OCI-LY7 (cell line): ENCODE measurements around the gene CNOT1. TPM values are rescaled to one million over a fixed set of nuclear protein-coding genes. Genes with fewer than 3 reads are reported as not detected.
"Not testable (repeated sequence)": the region's sequence is repeated elsewhere in the genome, so short reads cannot be mapped to it uniquely, and the experiment has no call there.

Source experiments
- BruUV-seq: library from RNA; stranded (reverse); fragments of 400-500 nt; replicated peaks from 2 replicates; lab custom pipeline; 2021; lab: Mats Ljungman, UMichigan
- CTCF ChIA-PET: fragments of 300-600 bp; sonication (Branson Sonifier 250); formaldehyde crosslinking; loops from one replicate; lab custom pipeline; 2022; ENCODE audit warnings: antibody characterized with exemption; ENCODE audit not compliant: unreplicated experiment; lab: Charles Lee
- POLR2A ChIA-PET: fragments of 300-600 bp; sonication (Branson Sonifier 250); formaldehyde crosslinking; loops from one replicate; lab custom pipeline; 2022; ENCODE audit warnings: antibody characterized with exemption; lab: Charles Lee
- DNase-seq: peaks from one replicate; pipeline ENCODE4 v3.0.0-alpha.2; 2015; ENCODE audit warnings: low spot score
- H2AFZ ChIP-seq: fragments of 200-600 bp; sonication (generic), shearing (Covaris generic); 2 replicates; pipeline ENCODE4 v1.6.1; 2014; ENCODE audit warnings: mild to moderate bottlenecking, antibody characterized with exemption, low read length, moderate library complexity
- H3K27ac ChIP-seq: fragments of 200-600 bp; sonication (generic); 2 replicates; pipeline ENCODE4 v1.5.1; 2014; ENCODE audit warnings: mixed run types, low read depth, mild to moderate bottlenecking, moderate library complexity, low read length, inconsistent platforms; ENCODE audit not compliant: poor library complexity, severe bottlenecking
- H3K36me3 ChIP-seq: fragments of 200-600 bp; sonication (generic); 2 replicates; pipeline ENCODE4 v1.6.1; 2014; ENCODE audit warnings: mild to moderate bottlenecking, antibody characterized with exemption, low read length, moderate library complexity, mixed read lengths; ENCODE audit not compliant: insufficient read depth
- H3K4me1 ChIP-seq: fragments of 200-600 bp; sonication (generic); 2 replicates; pipeline ENCODE4 v1.5.1; 2014; ENCODE audit warnings: mild to moderate bottlenecking, low read length; ENCODE audit not compliant: insufficient read depth, poor library complexity, severe bottlenecking
- H3K4me2 ChIP-seq: fragments of 200-600 bp; sonication (generic); 2 replicates; pipeline ENCODE4 v1.6.1; 2014; ENCODE audit warnings: mild to moderate bottlenecking, low read length
- H3K4me3 ChIP-seq: fragments of 200-600 bp; sonication (generic); 2 replicates; pipeline ENCODE4 v1.5.1; 2014; ENCODE audit warnings: mild to moderate bottlenecking, low read depth, low read length; ENCODE audit not compliant: poor library complexity, severe bottlenecking
- H3K79me2 ChIP-seq: fragments of 200-600 bp; sonication (generic); 2 replicates; pipeline ENCODE4 v1.6.1; 2016; ENCODE audit warnings: low read depth, mild to moderate bottlenecking, low read length, moderate library complexity, mixed read lengths; ENCODE audit not compliant: insufficient read depth
- H3K9me2 ChIP-seq: fragments of 200-600 bp; sonication (generic); 2 replicates; pipeline ENCODE4 v1.6.1; 2016; ENCODE audit warnings: mild to moderate bottlenecking, low read length, mixed read lengths; ENCODE audit not compliant: insufficient read depth
- H3K9me3 ChIP-seq: fragments of 200-600 bp; sonication (generic); 2 replicates; pipeline ENCODE4 v1.6.1; 2014; ENCODE audit warnings: mild to moderate bottlenecking, mixed run types, low read length, mixed read lengths
- H4K20me1 ChIP-seq: fragments of 200-600 bp; sonication (generic); 2 replicates; pipeline ENCODE4 v1.6.1; 2014; ENCODE audit warnings: mild to moderate bottlenecking, antibody characterized with exemption, low read length, moderate library complexity, mixed read lengths; ENCODE audit not compliant: insufficient read depth
- EZH2phosphoT487 ChIP-seq: fragments of 200-600 bp; sonication (generic); IDR thresholded peaks from 2 replicates; pipeline ENCODE4 v1.6.1; 2018; ENCODE audit warnings: low read depth, borderline replicate concordance, mild to moderate bottlenecking, mixed run types, antibody characterized with exemption, low read length, moderate library complexity, mixed read lengths
- intact Hi-C: fragments of 100-400 bp; cut with micrococcal nuclease; formaldehyde crosslinking; loops from one replicate; pipeline ENCODE4 v1.10.0; 2022; ENCODE audit not compliant: unreplicated experiment
- total RNA-seq, 2 experiments: library from RNA; depleted of rRNA in 1 of 2; stranded (reverse); fragments of >200 nt in 1 of 2; shearing (Covaris generic) in 1 of 2; gene quantifications; 2 replicates each; pipeline ENCODE4 v1.2.3, GENCODE V29; 2014 to 2022
- TF ChIP-seq, protein P1 (sequence below): fragments of 200-600 bp; sonication (generic); conservative IDR thresholded peaks from 2 replicates; pipeline ENCODE4 v1.5.1; 2014; ENCODE audit warnings: mild to moderate bottlenecking, antibody characterized with exemption, low read length, moderate library complexity, mixed read lengths

CNOT1 gene
- total RNA-seq, 2 experiments from 2014 or later: 230 to 288 TPM

- no peak overlapping the region for H2AFZ ChIP-seq
- H4K20me1 ChIP-seq: no peaks in the 10 kb centered on the region
- no TSS peak for BruUV-seq
- ChIA-PET CTCF (no interaction called here), POLR2A (interaction anchor here (0.7 to 1.4 kb wide), 3 partner anchors 11 to 59 kb away, joined by 3 to 4 read pairs (median 3); no protein-coding TSS in a partner anchor)
- H3K4me1 ChIP-seq: no peaks in the 10 kb centered on the region
- H3K9me3 ChIP-seq: no peaks in the 10 kb centered on the region
- H3K4me2 ChIP-seq: no peak overlapping the region
- no peaks in the 10 kb centered on the region for H3K9me2 ChIP-seq
- DNase-seq: no peak
- TF ChIP-seq, protein P1, sequence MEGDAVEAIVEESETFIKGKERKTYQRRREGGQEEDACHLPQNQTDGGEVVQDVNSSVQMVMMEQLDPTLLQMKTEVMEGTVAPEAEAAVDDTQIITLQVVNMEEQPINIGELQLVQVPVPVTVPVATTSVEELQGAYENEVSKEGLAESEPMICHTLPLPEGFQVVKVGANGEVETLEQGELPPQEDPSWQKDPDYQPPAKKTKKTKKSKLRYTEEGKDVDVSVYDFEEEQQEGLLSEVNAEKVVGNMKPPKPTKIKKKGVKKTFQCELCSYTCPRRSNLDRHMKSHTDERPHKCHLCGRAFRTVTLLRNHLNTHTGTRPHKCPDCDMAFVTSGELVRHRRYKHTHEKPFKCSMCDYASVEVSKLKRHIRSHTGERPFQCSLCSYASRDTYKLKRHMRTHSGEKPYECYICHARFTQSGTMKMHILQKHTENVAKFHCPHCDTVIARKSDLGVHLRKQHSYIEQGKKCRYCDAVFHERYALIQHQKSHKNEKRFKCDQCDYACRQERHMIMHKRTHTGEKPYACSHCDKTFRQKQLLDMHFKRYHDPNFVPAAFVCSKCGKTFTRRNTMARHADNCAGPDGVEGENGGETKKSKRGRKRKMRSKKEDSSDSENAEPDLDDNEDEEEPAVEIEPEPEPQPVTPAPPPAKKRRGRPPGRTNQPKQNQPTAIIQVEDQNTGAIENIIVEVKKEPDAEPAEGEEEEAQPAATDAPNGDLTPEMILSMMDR: no peak
- no peak for TF ChIP-seq EZH2phosphoT487
- H3K36me3 ChIP-seq: peaks cover 98% of the 10 kb centered on the region
- no peak overlapping the region for H3K27ac ChIP-seq
- no peaks in the 10 kb centered on the region for H3K79me2 ChIP-seq
- intact Hi-C loops: loop anchor here (5.0 kb wide), 1 partner anchor 35 kb away; no protein-coding TSS in a partner anchor
- no peak overlapping the region for H3K4me3 ChIP-seq
Observed at GRCh38 chr16:58577141-58577540, 52.5 kb downstream of the CNOT1 start.

DNA sequence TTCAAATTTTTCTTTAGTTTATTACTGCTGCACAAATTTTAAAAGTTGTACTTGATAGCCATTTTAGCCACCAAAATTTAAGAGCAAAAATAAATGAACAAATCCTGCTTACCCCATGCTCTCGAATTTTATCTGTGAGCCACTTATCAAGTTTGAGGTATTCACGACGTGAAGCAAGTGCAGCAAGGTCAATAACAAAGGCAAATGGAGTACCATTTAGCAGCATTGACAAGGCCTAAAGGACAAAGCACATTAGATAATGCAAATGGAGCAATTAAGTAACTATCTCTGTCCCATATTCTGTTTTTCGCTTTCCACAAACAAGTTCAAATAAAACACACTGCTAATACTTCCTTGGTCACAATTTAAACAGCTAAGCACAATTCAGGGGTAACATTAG is 54.7 kb downstream of the CNOT1 start:
- Histone ChIP-seq H3K9me3 (no peaks in the 10 kb centered on the region), H3K36me3 (peaks cover 98% of the 10 kb centered on the region)

GRCh38 chr16:58565697-58566096 is 63.9 kb downstream of the CNOT1 start:
- CTCF ChIA-PET, BruUV-seq, H3K4me2 ChIP-seq, H3K9me3 ChIP-seq, DNase-seq, H3K4me1 ChIP-seq, H3K9me2 ChIP-seq, H4K20me1 ChIP-seq, intact Hi-C loops, H3K4me3 ChIP-seq, H2AFZ ChIP-seq, H3K27ac ChIP-seq: not testable (repeated sequence)
- POLR2A ChIA-PET: interaction anchor here (0.7 kb wide), 2 partner anchors 15 to 41 kb away, joined by 3 to 4 read pairs; no protein-coding TSS in a partner anchor
- H3K79me2 ChIP-seq: peaks cover 46% of the 10 kb centered on the region; the same call in 1 of the 2 replicates
- H3K36me3 ChIP-seq: peaks cover 96% of the 10 kb centered on the region

More for the DNA sequence above, 54.7 kb downstream of the CNOT1 start:
- peaks cover 13% of the 10 kb centered on the region; the same call in 1 of the 2 replicates for H3K79me2 ChIP-seq
- no peaks in the 10 kb centered on the region for H4K20me1 ChIP-seq
- no peak overlapping the region for H3K4me3 ChIP-seq
- ChIA-PET POLR2A (interaction anchor here (0.9 kb wide), 1 partner anchor 13 kb away, joined by 5 read pairs; no protein-coding TSS in a partner anchor), CTCF (no interaction called here)
- no peaks in the 10 kb centered on the region for H3K9me2 ChIP-seq
- DNase-seq: no peak
- H2AFZ ChIP-seq: no peak overlapping the region
- H3K27ac ChIP-seq: no peak overlapping the region
- H3K4me1 ChIP-seq: no peaks in the 10 kb centered on the region
- BruUV-seq: no TSS peak
- TF ChIP-seq EZH2phosphoT487: no peak
- TF ChIP-seq, protein P1: no peak
- intact Hi-C loops: loop anchor here (2.0 to 5.0 kb wide), 2 partner anchors 14 to 33 kb away; no protein-coding TSS in a partner anchor
- H3K4me2 ChIP-seq: no peak overlapping the region
